ENCODE results near the gene GLP1R. TPM values are rescaled to one million over a fixed set of nuclear protein-coding genes. Genes with fewer than 3 reads are reported as not detected.

The GLP1R gene
- under 1 TPM in 2 of 3 donors, not detected in 1; 0.33 to 0.73 TPM for total RNA-seq

DNA sequence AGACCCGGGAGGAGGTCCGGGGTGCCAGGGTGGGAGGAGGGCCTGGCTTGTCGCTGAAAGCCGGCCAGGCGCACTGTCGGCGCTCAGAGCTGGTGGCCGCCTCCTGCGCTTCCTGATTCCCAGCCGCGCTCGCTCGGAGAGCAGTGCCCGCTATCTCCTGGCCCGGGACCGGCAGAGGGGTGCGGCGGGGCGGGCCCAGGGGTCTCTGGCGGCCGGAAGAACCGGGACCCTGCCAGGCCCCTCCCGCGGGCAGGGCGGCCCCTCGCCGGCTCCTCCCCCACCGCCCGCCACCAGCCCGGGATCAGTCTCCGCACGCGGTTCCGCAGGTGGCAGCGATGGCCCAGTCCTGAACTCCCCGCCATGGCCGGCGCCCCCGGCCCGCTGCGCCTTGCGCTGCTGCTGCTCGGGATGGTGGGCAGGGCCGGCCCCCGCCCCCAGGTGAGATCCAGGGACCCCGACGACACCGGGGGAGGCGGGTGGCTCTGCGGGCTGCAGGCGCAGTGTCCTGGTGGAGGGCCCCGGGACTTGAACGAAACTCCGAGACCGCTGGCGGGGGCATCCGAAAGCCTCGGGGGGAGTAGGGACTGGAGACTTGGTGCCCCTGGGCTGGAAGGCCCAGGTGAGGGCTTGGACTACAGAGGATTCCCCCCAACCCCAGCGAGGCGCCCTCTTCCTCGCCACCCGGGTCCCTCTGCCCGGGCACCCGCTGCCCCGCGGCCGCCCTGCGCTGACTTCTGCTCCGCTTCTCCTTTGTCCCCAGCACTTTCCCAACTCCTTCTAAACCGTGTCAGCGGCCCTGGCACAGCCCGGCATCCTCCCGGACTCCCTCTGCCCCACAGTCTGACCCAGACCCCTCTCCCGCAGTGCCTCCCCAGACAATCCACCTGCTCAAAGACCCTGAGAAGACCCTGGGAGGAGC, at the start of gene GLP1R:
GLP1R (plus strand) TSS at position 301 of the 919 bp plus-strand sequence; CDS start at position 361, 60 bp downstream.
- Histone ChIP-seq H3K4me1 (no peaks in the 10 kb centered on the region), H3K27me3 (peaks cover 0 to 21% of the 10 kb centered on the region in 2 donors), H3K27ac (no peak within 1 kb of the TSS), H3K36me3 (no peaks in the 10 kb centered on the region), H3K9me3 (no peaks in the 10 kb centered on the region), H3K4me3 (peak within 1 kb of the TSS; percentile 23 to 63 (median 50))
- DNase-seq (ENCODE audit: low spot score in 2 of 2) = no peak
- intact Hi-C loops (cut with DNase I; ENCODE audit: low total_unique reads) = no loop called here
- TF ChIP-seq POLR2A (IDR thresholded peaks at IDR 0.05) = no peak
- TF ChIP-seq, protein P1, sequence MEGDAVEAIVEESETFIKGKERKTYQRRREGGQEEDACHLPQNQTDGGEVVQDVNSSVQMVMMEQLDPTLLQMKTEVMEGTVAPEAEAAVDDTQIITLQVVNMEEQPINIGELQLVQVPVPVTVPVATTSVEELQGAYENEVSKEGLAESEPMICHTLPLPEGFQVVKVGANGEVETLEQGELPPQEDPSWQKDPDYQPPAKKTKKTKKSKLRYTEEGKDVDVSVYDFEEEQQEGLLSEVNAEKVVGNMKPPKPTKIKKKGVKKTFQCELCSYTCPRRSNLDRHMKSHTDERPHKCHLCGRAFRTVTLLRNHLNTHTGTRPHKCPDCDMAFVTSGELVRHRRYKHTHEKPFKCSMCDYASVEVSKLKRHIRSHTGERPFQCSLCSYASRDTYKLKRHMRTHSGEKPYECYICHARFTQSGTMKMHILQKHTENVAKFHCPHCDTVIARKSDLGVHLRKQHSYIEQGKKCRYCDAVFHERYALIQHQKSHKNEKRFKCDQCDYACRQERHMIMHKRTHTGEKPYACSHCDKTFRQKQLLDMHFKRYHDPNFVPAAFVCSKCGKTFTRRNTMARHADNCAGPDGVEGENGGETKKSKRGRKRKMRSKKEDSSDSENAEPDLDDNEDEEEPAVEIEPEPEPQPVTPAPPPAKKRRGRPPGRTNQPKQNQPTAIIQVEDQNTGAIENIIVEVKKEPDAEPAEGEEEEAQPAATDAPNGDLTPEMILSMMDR (IDR thresholded peaks at IDR 0.05) = no peak
- TF ChIP-seq POLR2AphosphoS5 (IDR thresholded peaks at IDR 0.05) = no peak

DNA sequence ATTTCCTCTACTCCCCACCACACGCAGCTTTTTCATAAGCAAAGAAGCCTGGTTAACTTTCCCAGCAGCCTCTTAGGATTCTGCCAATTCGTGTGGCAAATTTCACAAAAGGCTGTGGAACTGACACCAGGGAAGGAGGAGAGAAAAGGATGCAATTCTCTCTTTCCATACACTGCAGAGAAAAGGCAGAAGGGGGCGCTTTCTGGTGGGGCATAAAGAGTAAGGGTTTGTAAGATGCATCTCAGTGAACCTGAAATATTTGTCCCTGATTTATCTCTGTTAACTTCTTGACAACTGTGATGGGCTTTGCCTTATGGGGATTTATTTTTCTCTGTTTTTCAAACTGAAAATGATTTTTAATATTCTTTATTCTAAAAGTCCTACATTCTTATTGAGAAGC, 45.5 kb upstream of the GLP1R start:
- TF ChIP-seq POLR2A (IDR thresholded peaks at IDR 0.05) (no peak), POLR2AphosphoS5 (IDR thresholded peaks at IDR 0.05) (no peak)
- TF ChIP-seq, protein P1 (IDR thresholded peaks at IDR 0.05) = no peak
- no peak overlapping the region for H3K27ac ChIP-seq
- no peak overlapping the region for H3K4me3 ChIP-seq
- intact Hi-C loops (cut with DNase I; ENCODE audit: low total_unique reads) = no loop called here
- H3K9me3 ChIP-seq = no peaks in the 10 kb centered on the region
- DNase-seq (ENCODE audit: low spot score in 2 of 2) = no peak
- H3K4me1 ChIP-seq = no peaks in the 10 kb centered on the region
- H3K36me3 ChIP-seq = no peaks in the 10 kb centered on the region
- peaks cover 0 to 12% of the 10 kb centered on the region in 2 donors for H3K27me3 ChIP-seq

DNA sequence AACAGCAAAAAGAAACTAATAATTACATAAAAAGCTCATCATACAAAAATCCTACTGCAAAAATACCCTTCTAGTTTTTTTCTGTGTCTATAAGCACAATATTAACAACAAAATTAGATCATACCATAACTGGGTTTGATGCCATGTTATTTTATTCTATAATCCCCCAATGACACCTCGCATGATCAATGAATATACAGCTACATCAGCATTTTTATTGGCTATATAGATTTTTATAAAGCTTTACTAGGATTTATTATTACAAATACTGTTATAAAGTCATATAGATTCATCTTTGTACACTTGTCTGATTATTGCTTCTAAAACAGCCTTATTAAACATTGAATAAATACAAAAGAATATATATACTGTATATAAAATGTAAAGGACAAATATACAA, 45.1 kb upstream of the GLP1R start:
- intact Hi-C loops (cut with DNase I; ENCODE audit: low total_unique reads) = no loop called here
- Histone ChIP-seq H3K27me3 (peaks cover 0 to 12% of the 10 kb centered on the region in 2 donors), H3K36me3 (no peaks in the 10 kb centered on the region), H3K27ac (no peak overlapping the region), H3K4me3 (no peak overlapping the region), H3K9me3 (no peaks in the 10 kb centered on the region), H3K4me1 (no peaks in the 10 kb centered on the region)
- TF ChIP-seq, protein P1 (IDR thresholded peaks at IDR 0.05) = no peak
- no peak for TF ChIP-seq POLR2AphosphoS5 (IDR thresholded peaks at IDR 0.05)
- no peak for TF ChIP-seq POLR2A (IDR thresholded peaks at IDR 0.05)
- no peak for DNase-seq (ENCODE audit: low spot score in 2 of 2)

DNA sequence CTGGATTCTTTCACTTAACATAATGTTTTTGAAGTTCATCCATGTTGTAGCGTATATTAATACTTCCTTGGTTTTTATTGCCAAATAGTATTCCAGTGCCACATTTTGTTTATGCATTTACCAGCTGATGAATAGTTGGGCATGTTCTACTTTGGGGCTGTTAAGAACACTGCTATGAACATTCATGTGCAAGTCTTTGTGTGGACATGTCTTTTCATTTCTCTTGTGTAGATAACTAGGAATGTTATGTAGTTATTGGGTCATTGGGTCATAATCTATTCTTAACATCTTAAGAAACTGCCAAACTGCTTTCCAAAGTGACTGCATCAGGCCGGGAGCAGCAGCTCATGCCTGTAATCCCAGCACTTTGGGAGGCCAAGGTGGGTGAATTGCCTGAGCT, 43.8 kb upstream of the GLP1R start:
- TF ChIP-seq, protein P1 (IDR thresholded peaks at IDR 0.05) = no peak
- TF ChIP-seq POLR2AphosphoS5 (IDR thresholded peaks at IDR 0.05) = no peak
- TF ChIP-seq POLR2A (IDR thresholded peaks at IDR 0.05) = no peak
- no peak overlapping the region for H3K27ac ChIP-seq
- H3K27me3 ChIP-seq = peaks cover 0 to 12% of the 10 kb centered on the region in 2 donors
- H3K4me3 ChIP-seq = no peak overlapping the region
- no peaks in the 10 kb centered on the region for H3K4me1 ChIP-seq
- DNase-seq (ENCODE audit: low spot score in 2 of 2) = no peak
- no peaks in the 10 kb centered on the region for H3K9me3 ChIP-seq
- intact Hi-C loops (cut with DNase I; ENCODE audit: low total_unique reads) = no loop called here
- no peaks in the 10 kb centered on the region for H3K36me3 ChIP-seq

DNA sequence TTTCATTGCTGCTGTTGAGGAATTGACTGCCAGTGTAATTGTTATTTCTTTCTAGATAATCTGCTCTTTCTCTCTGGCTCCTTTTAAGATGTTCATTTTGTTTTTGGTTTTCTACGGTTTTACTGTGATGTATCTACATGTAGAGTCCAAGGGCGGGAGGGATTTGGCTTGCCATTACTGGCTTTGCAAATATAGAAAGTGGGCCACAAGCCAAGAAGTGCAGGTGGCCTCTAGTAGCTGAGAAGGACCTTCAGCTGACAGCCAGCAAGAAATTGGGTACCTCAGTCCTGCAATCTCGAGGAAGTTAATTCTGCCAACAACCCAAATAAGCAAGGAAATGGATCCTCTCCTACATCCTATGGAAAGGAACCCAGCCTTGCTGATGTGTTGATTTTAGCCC, 42.8 kb upstream of the GLP1R start:
- Histone ChIP-seq H3K36me3 (no peaks in the 10 kb centered on the region), H3K27me3 (peaks cover 0 to 9% of the 10 kb centered on the region in 2 donors), H3K9me3 (no peaks in the 10 kb centered on the region), H3K27ac (no peak overlapping the region), H3K4me3 (no peak overlapping the region), H3K4me1 (no peaks in the 10 kb centered on the region)
- intact Hi-C loops (cut with DNase I; ENCODE audit: low total_unique reads) = no loop called here
- DNase-seq (ENCODE audit: low spot score in 2 of 2) = no peak
- TF ChIP-seq POLR2AphosphoS5 (IDR thresholded peaks at IDR 0.05) (no peak), POLR2A (IDR thresholded peaks at IDR 0.05) (no peak)
- TF ChIP-seq, protein P1 (IDR thresholded peaks at IDR 0.05) = no peak

Data from breast epithelium (tissue), 4 donors.